Hepatocyte (in vitro differentiated cells): Measurements from ENCODE around the gene NME3. TPM values are rescaled to one million over a fixed set of nuclear protein-coding genes. Genes with fewer than 3 reads are reported as not detected.

ENCODE experiments used
- DNase-seq: peaks from one replicate; pipeline ENCODE4 v3.0.0-alpha.2; 2016; ENCODE audit warnings: low spot score
- H2AFZ ChIP-seq: fragments of 200-600 bp; sonication (generic); 2 replicates; pipeline ENCODE4 v1.6.0; 2016; ENCODE audit warnings: antibody characterized with exemption, mild to moderate bottlenecking
- H3K27ac ChIP-seq: fragments of 200-600 bp; sonication (generic); 2 replicates; pipeline ENCODE4 v1.5.1; 2016; ENCODE audit warnings: mild to moderate bottlenecking
- H3K27me3 ChIP-seq: fragments of 200-600 bp; sonication (generic); 2 replicates; pipeline ENCODE4 v1.6.1; 2016
- H3K36me3 ChIP-seq: fragments of 200-600 bp; sonication (generic); replicated peaks from 2 replicates; pipeline ENCODE4 v1.5.1; 2016; ENCODE audit warnings: low read depth; ENCODE audit not compliant: insufficient read depth
- H3K4me1 ChIP-seq: fragments of 200-600 bp; sonication (generic); 2 replicates; pipeline ENCODE4 v1.5.1; 2016; ENCODE audit warnings: mild to moderate bottlenecking, moderate library complexity; ENCODE audit not compliant: insufficient read depth
- H3K4me2 ChIP-seq: fragments of 200-600 bp; sonication (generic); 2 replicates; pipeline ENCODE4 v1.6.0; 2016
- H3K4me3 ChIP-seq: fragments of 200-600 bp; sonication (generic); 2 replicates; pipeline ENCODE4 v1.5.1; 2016; ENCODE audit warnings: mild to moderate bottlenecking
- H3K79me2 ChIP-seq: fragments of 200-600 bp; sonication (generic); 2 replicates; pipeline ENCODE4 v1.6.0; 2017; ENCODE audit warnings: mild to moderate bottlenecking
- H3K9me2 ChIP-seq: fragments of 200-600 bp; sonication (generic); replicated peaks from 2 replicates; pipeline ENCODE4 v1.6.0; 2017; ENCODE audit warnings: mild to moderate bottlenecking; ENCODE audit not compliant: insufficient read depth
- H3K9me3 ChIP-seq: fragments of 200-600 bp; sonication (generic); 2 replicates; pipeline ENCODE4 v1.5.1; 2016; ENCODE audit warnings: low read depth, mild to moderate bottlenecking
- H4K20me1 ChIP-seq: fragments of 200-600 bp; sonication (generic); 2 replicates; pipeline ENCODE4 v1.6.0; 2016; ENCODE audit warnings: mild to moderate bottlenecking; ENCODE audit not compliant: insufficient read depth, poor library complexity, severe bottlenecking
- CTCF ChIP-seq: fragments of 200-600 bp; sonication (generic); IDR thresholded peaks from 2 replicates; pipeline ENCODE4 v1.5.1; 2016; ENCODE audit warnings: antibody characterized with exemption, mild to moderate bottlenecking; ENCODE audit not compliant: poor library complexity
- EZH2 ChIP-seq: fragments of 200-600 bp; sonication (generic); IDR thresholded peaks from 2 replicates; pipeline ENCODE4 v1.6.1; 2016; ENCODE audit warnings: antibody characterized with exemption, mild to moderate bottlenecking, borderline replicate concordance
- EZH2phosphoT487 ChIP-seq: fragments of 200-600 bp; sonication (generic); IDR thresholded peaks from one replicate; pipeline ENCODE4 v1.6.1; 2018; ENCODE audit warnings: antibody characterized with exemption, mild to moderate bottlenecking, low read depth, moderate library complexity; ENCODE audit not compliant: unreplicated experiment, severe bottlenecking
- WGBS: methylation state at CpG from one replicate; pipeline ENCODE4 v1.1.6; 2016; ENCODE audit warnings: low lambda C conversion rate; ENCODE audit errors: missing lambda C conversion rate; 5-methylcytosine and 5-hydroxymethylcytosine counted together
- polyA plus RNA-seq: library from polyadenylated mRNA; unstranded; fragments of >200 nt; fragmentation: Nextera tagmentation; extraction: Ambion mirVana; gene quantifications from 2 replicates; pipeline ENCODE4 v1.2.1, GENCODE V29; 2016
- total RNA-seq: library from RNA; depleted of rRNA; stranded (reverse); fragments of >200 nt; gene quantifications from 2 replicates; pipeline ENCODE4 v1.2.3, GENCODE V29; 2014

The NME3 gene
- total and polyA plus RNA-seq, 2 experiments from 2014 or later = 34.8 to 86.6 TPM

- 95% methylated on average over 31 of the region's 31 CpGs for WGBS
- no peak overlapping the region for H2AFZ ChIP-seq
- no peak overlapping the region for H3K4me2 ChIP-seq
- DNase-seq = no peak
- H3K9me2 ChIP-seq = no peaks in the 10 kb centered on the region
- no peaks in the 10 kb centered on the region for H4K20me1 ChIP-seq
- H3K4me3 ChIP-seq = no peak overlapping the region
- H3K4me1 ChIP-seq = no peaks in the 10 kb centered on the region
- no peaks in the 10 kb centered on the region for H3K36me3 ChIP-seq
- H3K27me3 ChIP-seq = no peaks in the 10 kb centered on the region
- H3K9me3 ChIP-seq = no peaks in the 10 kb centered on the region
- H3K27ac ChIP-seq = no peak overlapping the region
- no peak for TF ChIP-seq EZH2phosphoT487
- no peak for TF ChIP-seq CTCF
- no peak for TF ChIP-seq EZH2
- H3K79me2 ChIP-seq = no peaks in the 10 kb centered on the region
Measured at GRCh38 chr16:1746693-1747195, 24.6 kb downstream of the NME3 start.

GRCh38 chr16:1745900-1746692 is 25.2 kb downstream of the NME3 start:
- Histone ChIP-seq H3K9me2 (no peaks in the 10 kb centered on the region), H3K36me3 (no peaks in the 10 kb centered on the region), H3K27ac (peak overlapping the region; percentile 46), H3K27me3 (no peaks in the 10 kb centered on the region), H3K4me2 (no peak overlapping the region), H3K79me2 (no peaks in the 10 kb centered on the region), H4K20me1 (no peaks in the 10 kb centered on the region), H3K4me3 (no peak overlapping the region), H3K4me1 (no peaks in the 10 kb centered on the region), H2AFZ (no peak overlapping the region), H3K9me3 (no peaks in the 10 kb centered on the region)
- TF ChIP-seq CTCF = no peak
- no peak for TF ChIP-seq EZH2phosphoT487
- TF ChIP-seq EZH2 = no peak
- no peak for DNase-seq
- 94% methylated on average over 29 of the region's 29 CpGs for WGBS

- no peaks in the 10 kb centered on the region for H4K20me1 ChIP-seq
- no peak overlapping the region for H3K4me2 ChIP-seq
- peak overlapping the region; percentile 46 for H3K27ac ChIP-seq
- DNase-seq = no peak
- H2AFZ ChIP-seq = no peak overlapping the region
- no peaks in the 10 kb centered on the region for H3K4me1 ChIP-seq
- TF ChIP-seq CTCF (no peak), EZH2 (no peak)
- no peaks in the 10 kb centered on the region for H3K9me3 ChIP-seq
- H3K79me2 ChIP-seq = no peaks in the 10 kb centered on the region
- no peaks in the 10 kb centered on the region for H3K36me3 ChIP-seq
- H3K4me3 ChIP-seq = no peak overlapping the region
- no peaks in the 10 kb centered on the region for H3K9me2 ChIP-seq
- no peaks in the 10 kb centered on the region for H3K27me3 ChIP-seq
- WGBS = 83% methylated on average over 25 of the region's 25 CpGs
Measured at GRCh38 chr16:1745181-1745899, 26.0 kb downstream of the NME3 start.
